Endothelial cell of umbilical vein (primary cell): Measurements from ENCODE around the gene RECK. TPM values are rescaled to one million over a fixed set of nuclear protein-coding genes. Genes with fewer than 3 reads are reported as not detected.

Experiments used
- BruUV-seq: library from RNA; stranded (reverse); fragments of 400-500 nt; replicated peaks from 2 replicates; lab custom pipeline; 2021; lab: Mats Ljungman, UMichigan
- CTCF ChIA-PET: fragments of 300-600, 350-600 bp; sonication (Branson Sonifier 250); formaldehyde crosslinking; loops from one replicate; lab custom pipeline; 2021; ENCODE audit warnings: antibody characterized with exemption, inconsistent platforms; lab: Charles Lee
- POLR2A ChIA-PET: fragments of 300-600, 350-600 bp; sonication (Branson Sonifier 250); formaldehyde crosslinking; loops from one replicate; lab custom pipeline; 2021; ENCODE audit warnings: antibody characterized with exemption, inconsistent platforms; lab: Charles Lee
- DNase-seq: peaks from one replicate; pipeline ENCODE4 v3.0.0-alpha.2; 2011; ENCODE audit warnings: low read depth, low spot score
- FAIRE-seq: peaks from 2 replicates; lab custom pipeline; 2011; peaks lifted over from hg19 to GRCh38; lab: Jason Lieb, UNC
- H2AFZ ChIP-seq: 2 replicates; pipeline ENCODE4 v1.6.0; 2012; ENCODE audit warnings: low read depth, low read length, control low read depth, inconsistent platforms
- H3K27ac ChIP-seq: 2 replicates; pipeline ENCODE4 v1.5.1; 2011; ENCODE audit warnings: low read depth, mild to moderate bottlenecking, control low read depth, low read length, moderate library complexity; ENCODE audit not compliant: insufficient read depth
- H3K27me3 ChIP-seq, 2 experiments: 2 replicates each; pipeline versions ENCODE4 v1.6.0 to v1.6.1; 2011; ENCODE audit warnings: low read length in 2 of 2, mixed read lengths in 1 of 2; ENCODE audit not compliant: control insufficient read depth in 2 of 2, insufficient read depth in 2 of 2
- H3K36me3 ChIP-seq, 2 experiments: 2 replicates in 1 of 2; 3 replicates in 1 of 2; pipeline ENCODE4 v1.5.1; 2011; ENCODE audit warnings: low read length in 2 of 2, mild to moderate bottlenecking in 1 of 2, moderate library complexity in 1 of 2; ENCODE audit not compliant: control insufficient read depth in 2 of 2, insufficient read depth in 2 of 2; ENCODE audit errors: extremely low read depth in 1 of 2
- H3K4me1 ChIP-seq: 3 replicates; pipeline ENCODE4 v1.5.1; 2011; ENCODE audit warnings: mild to moderate bottlenecking, low read length; ENCODE audit not compliant: control insufficient read depth, insufficient read depth; ENCODE audit errors: extremely low read depth
- H3K4me2 ChIP-seq: 2 replicates; pipeline ENCODE4 v1.6.1; 2011; ENCODE audit warnings: low read length, control low read depth, mixed read lengths; ENCODE audit not compliant: insufficient read depth
- H3K4me3 ChIP-seq, 3 experiments: fragments of 200-600 bp in 1 of 3; sonication (generic), shearing (Covaris generic) in 1 of 3; replicated peaks in 1 of 3; 2 replicates each; pipeline ENCODE4 v1.5.1; 2011 to 2016; ENCODE audit warnings: control low read depth in 3 of 3, low read length in 3 of 3, mild to moderate bottlenecking in 2 of 3, inconsistent platforms in 1 of 3, low read depth in 1 of 3, moderate library complexity in 1 of 3; ENCODE audit not compliant: insufficient read depth in 1 of 3
- H3K79me2 ChIP-seq: 2 replicates; pipeline ENCODE4 v1.6.0; 2012; ENCODE audit warnings: low read length, inconsistent platforms; ENCODE audit not compliant: control insufficient read depth, insufficient read depth
- H3K9ac ChIP-seq: replicated peaks from 2 replicates; pipeline ENCODE3; 2011; ENCODE audit warnings: low read length, control low read depth; ENCODE audit not compliant: insufficient read depth; ENCODE audit errors: extremely low read depth
- H3K9me1 ChIP-seq: replicated peaks from 3 replicates; pipeline ENCODE4 v1.6.0; 2011; ENCODE audit warnings: mild to moderate bottlenecking, low read length; ENCODE audit not compliant: control insufficient read depth, insufficient read depth; ENCODE audit errors: extremely low read depth
- H3K9me3 ChIP-seq: replicated peaks from 2 replicates; pipeline ENCODE4 v1.5.1; 2012; ENCODE audit warnings: low read length, inconsistent platforms; ENCODE audit not compliant: control insufficient read depth, insufficient read depth
- H4K20me1 ChIP-seq: replicated peaks from 2 replicates; pipeline ENCODE3; 2011; ENCODE audit warnings: mild to moderate bottlenecking, low read length; ENCODE audit not compliant: control insufficient read depth, insufficient read depth; ENCODE audit errors: extremely low read depth
- EZH2 ChIP-seq: IDR thresholded peaks from 2 replicates; pipeline ENCODE4 v1.6.1; 2012; ENCODE audit warnings: borderline replicate concordance, low read depth, mild to moderate bottlenecking, moderate library complexity, low read length, inconsistent platforms; ENCODE audit not compliant: severe bottlenecking
- FOS ChIP-seq: IDR thresholded peaks from 2 replicates; pipeline ENCODE4 v1.6.1; 2011; ENCODE audit warnings: mild to moderate bottlenecking, low read length, moderate library complexity, borderline replicate concordance; ENCODE audit not compliant: insufficient read depth
- GATA2 ChIP-seq: IDR thresholded peaks from 2 replicates; pipeline ENCODE4 v1.7.0; 2011; ENCODE audit warnings: low read depth, mild to moderate bottlenecking, moderate library complexity, mixed read lengths, low read length; ENCODE audit not compliant: insufficient read length, insufficient read depth
- JUN ChIP-seq: IDR thresholded peaks from 2 replicates; pipeline ENCODE4 v1.6.1; 2011; ENCODE audit warnings: borderline replicate concordance, low read depth; ENCODE audit not compliant: insufficient read length, insufficient read depth
- MYC ChIP-seq: IDR thresholded peaks from one replicate; pipeline ENCODE4 v1.6.1; 2011; ENCODE audit warnings: mild to moderate bottlenecking, low read depth, low read length
- POLR2A ChIP-seq: IDR thresholded peaks from 2 replicates; pipeline ENCODE4 v1.6.1; 2012; ENCODE audit warnings: low read depth, mild to moderate bottlenecking, control low read depth, low read length
- POLR2AphosphoS5 ChIP-seq: IDR thresholded peaks from 2 replicates; pipeline ENCODE4 v1.6.1; 2012; ENCODE audit warnings: low read depth, mild to moderate bottlenecking, control low read depth, low read length, moderate library complexity; ENCODE audit not compliant: insufficient read depth
- dilution Hi-C: fragments of 300-500 bp; cut with MboI; formaldehyde crosslinking; loops from one replicate; pipeline ENCODE4 v1.15.0; 2019; ENCODE audit warnings: low sequenced_read_pairs; ENCODE audit not compliant: extremely low pct_ligation_motif_present
- intact Hi-C: fragments of 100-400 bp; cut with micrococcal nuclease; formaldehyde crosslinking; loops from one replicate; pipeline ENCODE4 v1.10.0; 2022
- polyA plus RNA-seq, 4 experiments: library from polyadenylated mRNA; depleted of rRNA in 3 of 4; stranded (reverse) in 3 of 4; unstranded in 1 of 4; fragments of >200 nt; gene quantifications; 2 replicates each; pipeline versions ENCODE4 v1.2.1 to v1.2.3, GENCODE V29; 2011 to 2012; ENCODE audit warnings: missing spikeins in 1 of 4
- total RNA-seq: library from RNA; stranded (reverse); gene quantifications from 2 replicates; pipeline ENCODE4 v1.2.3, GENCODE V29; 2021
- TF ChIP-seq, protein P1 (sequence below): IDR thresholded peaks from 2 replicates; pipeline ENCODE4 v1.6.1; 2011; ENCODE audit not compliant: insufficient read depth, insufficient read length
- TF ChIP-seq, protein P2 (sequence below), 2 donors: IDR thresholded peaks; 1 replicate in 1 of 2; 2 replicates in 1 of 2; pipeline ENCODE4 v1.5.1; 2011; ENCODE audit warnings: low read length in 2 of 2, mild to moderate bottlenecking in 2 of 2, moderate library complexity in 2 of 2, control low read depth in 1 of 2, inconsistent platforms in 1 of 2, low read depth in 1 of 2; ENCODE audit not compliant: insufficient read depth in 1 of 2; ENCODE audit errors: extremely low read depth in 1 of 2

The RECK gene
- total and polyA plus RNA-seq, 2 donors (not counting 3 experiments of a cell fraction or from before 2014, with no cell fraction given): 12.0 to 14.1 TPM

DNA sequence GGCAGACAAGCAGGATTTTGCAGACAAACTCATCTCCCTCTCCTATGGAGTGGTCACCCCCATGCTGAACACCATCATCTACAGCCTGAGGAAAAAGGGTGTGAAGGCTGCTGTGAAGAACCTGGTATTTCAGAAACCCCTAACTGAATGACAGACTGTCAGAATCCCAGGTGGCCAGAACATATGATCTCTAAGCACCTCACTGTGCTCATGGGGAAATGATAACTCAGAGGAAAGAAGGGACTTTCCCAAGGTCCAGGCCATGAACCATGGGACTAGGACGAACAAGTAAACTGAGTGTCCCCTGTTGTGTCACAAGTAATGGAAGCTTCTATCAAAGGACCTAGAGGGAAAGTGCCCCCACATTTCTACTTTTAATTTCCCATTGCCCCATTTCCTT, 14.7 kb upstream of the RECK start:
- Histone ChIP-seq H3K4me1 (no peaks in the 10 kb centered on the region), H3K27me3 (no peaks in the 10 kb centered on the region), H2AFZ (no peak overlapping the region), H3K9me3 (no peaks in the 10 kb centered on the region), H3K4me2 (no peak overlapping the region), H4K20me1 (no peaks in the 10 kb centered on the region), H3K36me3 (no peaks in the 10 kb centered on the region), H3K79me2 (no peaks in the 10 kb centered on the region), H3K9ac (no peak overlapping the region), H3K4me3 (no peak overlapping the region), H3K27ac (no peak overlapping the region), H3K9me1 (no peaks in the 10 kb centered on the region)
- CTCF ChIA-PET: interaction anchor here (0.9 to 5.2 kb wide), 6 partner anchors 9 to 118 kb away, joined by 3 to 83 read pairs (median 10); partner anchors contain the start of genes HRCT1 and OR2S2
- DNase-seq (no peak), FAIRE-seq (no peak)
- POLR2A ChIA-PET: no interaction called here
- intact Hi-C loops (loop anchor here (2.0 kb wide), 1 partner anchor 13 kb away; no protein-coding TSS in a partner anchor), dilution Hi-C loops (no loop called here)
- BruUV-seq: no TSS peak
- TF ChIP-seq MYC: no peak
- TF ChIP-seq JUN: no peak
- no peak for TF ChIP-seq GATA2
- TF ChIP-seq POLR2A: no peak
- no peak for TF ChIP-seq POLR2AphosphoS5
- TF ChIP-seq, protein P1, sequence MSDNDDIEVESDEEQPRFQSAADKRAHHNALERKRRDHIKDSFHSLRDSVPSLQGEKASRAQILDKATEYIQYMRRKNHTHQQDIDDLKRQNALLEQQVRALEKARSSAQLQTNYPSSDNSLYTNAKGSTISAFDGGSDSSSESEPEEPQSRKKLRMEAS: no peak
- no peak for TF ChIP-seq EZH2
- no peak for TF ChIP-seq FOS
- TF ChIP-seq, protein P2, sequence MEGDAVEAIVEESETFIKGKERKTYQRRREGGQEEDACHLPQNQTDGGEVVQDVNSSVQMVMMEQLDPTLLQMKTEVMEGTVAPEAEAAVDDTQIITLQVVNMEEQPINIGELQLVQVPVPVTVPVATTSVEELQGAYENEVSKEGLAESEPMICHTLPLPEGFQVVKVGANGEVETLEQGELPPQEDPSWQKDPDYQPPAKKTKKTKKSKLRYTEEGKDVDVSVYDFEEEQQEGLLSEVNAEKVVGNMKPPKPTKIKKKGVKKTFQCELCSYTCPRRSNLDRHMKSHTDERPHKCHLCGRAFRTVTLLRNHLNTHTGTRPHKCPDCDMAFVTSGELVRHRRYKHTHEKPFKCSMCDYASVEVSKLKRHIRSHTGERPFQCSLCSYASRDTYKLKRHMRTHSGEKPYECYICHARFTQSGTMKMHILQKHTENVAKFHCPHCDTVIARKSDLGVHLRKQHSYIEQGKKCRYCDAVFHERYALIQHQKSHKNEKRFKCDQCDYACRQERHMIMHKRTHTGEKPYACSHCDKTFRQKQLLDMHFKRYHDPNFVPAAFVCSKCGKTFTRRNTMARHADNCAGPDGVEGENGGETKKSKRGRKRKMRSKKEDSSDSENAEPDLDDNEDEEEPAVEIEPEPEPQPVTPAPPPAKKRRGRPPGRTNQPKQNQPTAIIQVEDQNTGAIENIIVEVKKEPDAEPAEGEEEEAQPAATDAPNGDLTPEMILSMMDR (IDR thresholded peaks at IDR 0.05; ENCODE audit: extremely low read depth in 1 of 2, insufficient read depth in 1 of 2, low read depth in 1 of 2, low read length in 2 of 2): no peak
